ENCODE measurements around the gene SNRPA1. TPM values are rescaled to one million over a fixed set of nuclear protein-coding genes. Genes with fewer than 3 reads are reported as not detected.

The SNRPA1 gene
- total and polyA plus RNA-seq, 2 donors (not counting 1 experiment from before 2014, with no cell fraction given): 97.7 to 113 TPM

DNA sequence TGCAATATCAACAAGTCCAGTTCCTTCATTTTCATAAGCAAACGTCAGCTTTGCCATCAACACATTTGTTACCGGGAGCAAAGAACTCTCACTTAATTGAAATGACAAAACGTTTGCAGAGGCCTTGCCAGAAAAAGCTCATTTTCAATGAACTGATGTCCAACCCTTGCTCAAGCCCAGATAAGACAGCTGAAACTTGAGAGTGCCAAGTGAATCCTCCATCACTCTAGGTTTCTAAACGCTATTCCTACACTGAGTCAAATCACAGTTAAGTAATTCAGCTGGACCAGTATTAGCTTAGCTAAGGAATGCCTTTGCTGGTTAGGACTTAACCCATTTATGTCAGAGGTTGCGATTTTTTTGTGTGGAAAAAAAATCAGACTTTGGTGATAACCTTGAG is 54.7 kb downstream of the SNRPA1 start:
- DNase-seq (no peak), ATAC-seq (ENCODE audit: low read depth) (no peak)
- Histone ChIP-seq H2AFZ (ENCODE audit: insufficient read depth, low read depth, low read length, poor library complexity, severe bottlenecking) (no peak overlapping the region), H3K4me2 (replicated peaks; ENCODE audit: low read depth, low read length, poor library complexity, severe bottlenecking) (no peak overlapping the region), H3K27ac (ENCODE audit: low read length in 2 of 2) (no peak overlapping the region), H3K9ac (ENCODE audit: low read length) (no peak overlapping the region), H3K36me3 (replicated peaks in 1 of 2; ENCODE audit: control extremely low read depth in 1 of 2, control insufficient read depth in 1 of 2, extremely low read depth in 1 of 2, insufficient read depth in 2 of 2, low read length in 1 of 2) (peaks cover under 1 to 3% of the 10 kb centered on the region in 2 experiments), H4K20me1 (ENCODE audit: control insufficient read depth, insufficient read depth, low read length, poor library complexity, severe bottlenecking) (peaks cover 19% of the 10 kb centered on the region), H3K4me1 (ENCODE audit: control insufficient read depth in 2 of 2, insufficient read depth in 2 of 2, low read length in 2 of 2) (peaks cover 53 to 54% of the 10 kb centered on the region in 2 donors), H3K9me3 (ENCODE audit: control extremely low read depth in 1 of 3, control insufficient read depth in 2 of 3, insufficient read depth in 1 of 3, low read length in 2 of 3) (no peaks in the 10 kb centered on the region), H3K79me2 (ENCODE audit: control insufficient read depth, insufficient read depth, low read length) (peaks cover 93% of the 10 kb centered on the region), H3K4me3 (ENCODE audit: control extremely low read depth in 1 of 5, extremely low read depth in 1 of 5, insufficient read depth in 1 of 5, low read depth in 2 of 5, low read length in 4 of 5) (no peak overlapping the region), H3K27me3 (replicated peaks in 1 of 4; ENCODE audit: control extremely low read depth in 1 of 4, control insufficient read depth in 3 of 4, insufficient read depth in 4 of 4, low read length in 3 of 4) (no peaks in the 10 kb centered on the region)
- peaks cover 67% of the 10 kb centered on the region for H3K4me1 Mint-ChIP-seq
- POLR2A ChIA-PET: no interaction called here
- H3K27ac Mint-ChIP-seq: no peak overlapping the region
- H3K9me3 Mint-ChIP-seq (ENCODE audit: insufficient read depth): no peaks in the 10 kb centered on the region
- CTCF ChIA-PET: interaction anchor here (1.2 to 2.9 kb wide), 5 partner anchors 11 to 226 kb away, joined by 3 to 12 read pairs (median 7); partner anchors contain the start of gene CHSY1
- intact Hi-C loops (cut with micrococcal nuclease): no loop called here
- 81% methylated on average over 4 of the region's 5 CpGs for WGBS (ENCODE audit: insufficient coverage)
- H3K4me3 Mint-ChIP-seq: no peak overlapping the region
- TF ChIP-seq, protein P1, sequence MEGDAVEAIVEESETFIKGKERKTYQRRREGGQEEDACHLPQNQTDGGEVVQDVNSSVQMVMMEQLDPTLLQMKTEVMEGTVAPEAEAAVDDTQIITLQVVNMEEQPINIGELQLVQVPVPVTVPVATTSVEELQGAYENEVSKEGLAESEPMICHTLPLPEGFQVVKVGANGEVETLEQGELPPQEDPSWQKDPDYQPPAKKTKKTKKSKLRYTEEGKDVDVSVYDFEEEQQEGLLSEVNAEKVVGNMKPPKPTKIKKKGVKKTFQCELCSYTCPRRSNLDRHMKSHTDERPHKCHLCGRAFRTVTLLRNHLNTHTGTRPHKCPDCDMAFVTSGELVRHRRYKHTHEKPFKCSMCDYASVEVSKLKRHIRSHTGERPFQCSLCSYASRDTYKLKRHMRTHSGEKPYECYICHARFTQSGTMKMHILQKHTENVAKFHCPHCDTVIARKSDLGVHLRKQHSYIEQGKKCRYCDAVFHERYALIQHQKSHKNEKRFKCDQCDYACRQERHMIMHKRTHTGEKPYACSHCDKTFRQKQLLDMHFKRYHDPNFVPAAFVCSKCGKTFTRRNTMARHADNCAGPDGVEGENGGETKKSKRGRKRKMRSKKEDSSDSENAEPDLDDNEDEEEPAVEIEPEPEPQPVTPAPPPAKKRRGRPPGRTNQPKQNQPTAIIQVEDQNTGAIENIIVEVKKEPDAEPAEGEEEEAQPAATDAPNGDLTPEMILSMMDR (IDR thresholded peaks at IDR 0.05): no peak
- TF ChIP-seq EZH2 (IDR thresholded peaks at IDR 0.05; ENCODE audit: borderline replicate concordance, insufficient read depth, low read depth, low read length, poor library complexity, severe bottlenecking): no peak
- no peaks in the 10 kb centered on the region for H3K27me3 Mint-ChIP-seq

DNA sequence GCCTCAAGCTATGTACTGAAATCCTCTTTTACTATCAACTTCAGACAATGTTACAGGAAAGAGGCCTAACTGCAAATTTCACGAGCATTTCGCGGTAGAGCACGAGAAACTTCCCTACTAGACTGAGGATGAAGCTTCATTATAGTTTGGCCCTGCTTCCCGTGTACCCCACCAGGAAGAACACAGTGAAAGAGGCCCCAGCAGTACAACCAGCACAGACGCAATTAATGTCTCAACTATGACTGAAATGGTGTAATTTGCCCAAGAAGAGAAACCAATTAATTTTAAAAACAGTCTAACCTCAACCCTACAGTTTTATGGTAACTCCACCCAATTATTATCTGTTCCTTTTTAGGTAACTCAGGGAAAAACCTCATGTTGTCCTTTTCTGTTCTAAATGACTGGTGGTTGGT is 55.3 kb downstream of the SNRPA1 start:
- peaks cover 61% of the 10 kb centered on the region for H3K4me1 Mint-ChIP-seq
- H3K4me3 Mint-ChIP-seq: peak overlapping the region; percentile 29
- Histone ChIP-seq H3K9ac (ENCODE audit: low read length) (no peak overlapping the region), H4K20me1 (ENCODE audit: control insufficient read depth, insufficient read depth, low read length, poor library complexity, severe bottlenecking) (peaks cover 24% of the 10 kb centered on the region), H3K79me2 (ENCODE audit: control insufficient read depth, insufficient read depth, low read length) (peaks cover 93% of the 10 kb centered on the region), H3K27ac (ENCODE audit: low read length in 2 of 2) (peak overlapping the region in 1 of 2 donors; percentile 42), H3K4me1 (ENCODE audit: control insufficient read depth in 2 of 2, insufficient read depth in 2 of 2, low read length in 2 of 2) (peaks cover 47 to 48% of the 10 kb centered on the region in 2 donors), H3K4me3 (ENCODE audit: control extremely low read depth in 1 of 5, extremely low read depth in 1 of 5, insufficient read depth in 1 of 5, low read depth in 2 of 5, low read length in 4 of 5) (no peak overlapping the region), H3K9me3 (ENCODE audit: control extremely low read depth in 1 of 3, control insufficient read depth in 2 of 3, insufficient read depth in 1 of 3, low read length in 2 of 3) (no peaks in the 10 kb centered on the region), H3K4me2 (replicated peaks; ENCODE audit: low read depth, low read length, poor library complexity, severe bottlenecking) (peak overlapping the region; percentile 44), H2AFZ (ENCODE audit: insufficient read depth, low read depth, low read length, poor library complexity, severe bottlenecking) (peak overlapping the region; percentile 34), H3K27me3 (replicated peaks in 1 of 4; ENCODE audit: control extremely low read depth in 1 of 4, control insufficient read depth in 3 of 4, insufficient read depth in 4 of 4, low read length in 3 of 4) (no peaks in the 10 kb centered on the region), H3K36me3 (replicated peaks in 1 of 2; ENCODE audit: control extremely low read depth in 1 of 2, control insufficient read depth in 1 of 2, extremely low read depth in 1 of 2, insufficient read depth in 2 of 2, low read length in 1 of 2) (peaks cover 5 to 7% of the 10 kb centered on the region in 2 experiments)
- intact Hi-C loops (cut with micrococcal nuclease): loop anchor here (1.0 kb wide), 1 partner anchor 11 kb away; no protein-coding TSS in a partner anchor
- WGBS (ENCODE audit: insufficient coverage): 4% methylated on average over 6 of the region's 6 CpGs
- no peaks in the 10 kb centered on the region for H3K9me3 Mint-ChIP-seq (ENCODE audit: insufficient read depth)
- TF ChIP-seq, protein P1 (IDR thresholded peaks at IDR 0.05): no peak
- TF ChIP-seq EZH2 (IDR thresholded peaks at IDR 0.05; ENCODE audit: borderline replicate concordance, insufficient read depth, low read depth, low read length, poor library complexity, severe bottlenecking): no peak
- peak overlapping the region; percentile 72 for H3K27ac Mint-ChIP-seq
- no peaks in the 10 kb centered on the region for H3K27me3 Mint-ChIP-seq
- no peak for ATAC-seq (ENCODE audit: low read depth)
- no peak for DNase-seq
- ChIA-PET CTCF (interaction anchor here (1.1 to 2.9 kb wide), 6 partner anchors 12 to 225 kb away, joined by 3 to 12 read pairs (median 6); partner anchors contain the start of gene CHSY1), POLR2A (interaction anchor here (1.2 kb wide), 1 partner anchor 113 kb away, joined by 3 read pairs; no protein-coding TSS in a partner anchor)

Measured in B cell (primary cell).